Ammon's horn (tissue), 1 donor: ENCODE results near the gene COL5A1.

Experiments used
- DNase-seq: peaks from one replicate; pipeline ENCODE4 v3.0.0-alpha.2; 2016; ENCODE audit warnings: low spot score

The COL5A1 gene

GRCh38 chr9:134744385-134745295 is 103.0 kb downstream of the COL5A1 start:
- no peak for DNase-seq

- DNase-seq = no peak
These were observed 106.4 kb downstream of the COL5A1 start for GRCh38 chr9:134747951-134748489.

- DNase-seq = no peak
These were observed 107.0 kb downstream of the COL5A1 start for GRCh38 chr9:134748591-134748990.

GRCh38 chr9:134750450-134751155 is 109.0 kb downstream of the COL5A1 start:
- DNase-seq = no peak

- DNase-seq = no peak
These were observed 110.0 kb downstream of the COL5A1 start for GRCh38 chr9:134751622-134752021.

GRCh38 chr9:134752471-134753168 is 111.0 kb downstream of the COL5A1 start:
- no peak for DNase-seq

GRCh38 chr9:134753191-134753590 is 111.6 kb downstream of the COL5A1 start:
- DNase-seq = no peak

- DNase-seq = no peak
These were observed 113.8 kb downstream of the COL5A1 start for GRCh38 chr9:134755221-134755907.

- no peak for DNase-seq
These were observed 114.5 kb downstream of the COL5A1 start for GRCh38 chr9:134756098-134756497.

GRCh38 chr9:134757216-134757975 is 115.8 kb downstream of the COL5A1 start:
- no peak for DNase-seq

- no peak for DNase-seq
These were observed 117.5 kb downstream of the COL5A1 start for GRCh38 chr9:134758949-134759607.

- DNase-seq = no peak
These were observed 118.3 kb downstream of the COL5A1 start for GRCh38 chr9:134759913-134760312.

GRCh38 chr9:134760750-134761420 is 119.3 kb downstream of the COL5A1 start:
- no peak for DNase-seq

- no peak for DNase-seq
These were observed 123.1 kb downstream of the COL5A1 start for GRCh38 chr9:134764473-134765269.

GRCh38 chr9:134765785-134766184 is 124.2 kb downstream of the COL5A1 start:
- DNase-seq = no peak

GRCh38 chr9:134766587-134766986 is 125.0 kb downstream of the COL5A1 start:
- no peak for DNase-seq

GRCh38 chr9:134768332-134768708 is 126.7 kb downstream of the COL5A1 start:
- DNase-seq = no peak

- DNase-seq = peak; percentile 70
These were observed 127.2 kb downstream of the COL5A1 start for GRCh38 chr9:134768709-134769351.
